Caco-2 (cell line): ENCODE data around the gene HIPK2. TPM values are rescaled to one million over a fixed set of nuclear protein-coding genes. Genes with fewer than 3 reads are reported as not detected.

ENCODE experiments used
- BruUV-seq: library from RNA; stranded (reverse); fragments of 400-500 nt; replicated peaks from 2 replicates; lab custom pipeline; 2021; lab: Mats Ljungman, UMichigan
- CTCF ChIA-PET: fragments of 300-600 bp; sonication (Branson Sonifier 250); formaldehyde crosslinking; loops from one replicate; lab custom pipeline; 2022; ENCODE audit warnings: antibody characterized with exemption; lab: Charles Lee
- POLR2A ChIA-PET: fragments of 300-600 bp; sonication (Branson Sonifier 250); formaldehyde crosslinking; loops from one replicate; lab custom pipeline; 2022; ENCODE audit warnings: antibody characterized with exemption; lab: Charles Lee
- DNase-seq, 2 experiments: peaks; one replicate each; pipeline versions ENCODE4 v3.0.0 to v3.0.0-alpha.2; 2020 to 2022
- H3K27me3 ChIP-seq: replicated peaks from 2 replicates; pipeline ENCODE4 v1.6.0; 2011; ENCODE audit warnings: low read length; ENCODE audit not compliant: control insufficient read depth, insufficient read depth
- H3K36me3 ChIP-seq: 2 replicates; pipeline ENCODE4 v1.5.1; 2011; ENCODE audit warnings: low read length; ENCODE audit not compliant: control insufficient read depth, insufficient read depth
- H3K4me1 ChIP-seq: fragments of 250-450 bp; sonication (Bioruptor Pico); 2 replicates; pipeline ENCODE4 v1.5.1; 2020; ENCODE audit warnings: mild to moderate bottlenecking
- H3K4me3 ChIP-seq: 2 replicates; pipeline ENCODE4 v1.5.1; 2011; ENCODE audit warnings: low read depth, mild to moderate bottlenecking, control low read depth, low read length
- H3K9me3 ChIP-seq: fragments of 250-450 bp; sonication (Bioruptor Pico); 2 replicates; pipeline ENCODE4 v1.5.1; 2020; ENCODE audit warnings: mild to moderate bottlenecking, moderate library complexity
- H3K27ac Mint-ChIP-seq: one replicate; pipeline ENCODE4 v1.8.0; 2022; ENCODE audit warnings: mixed read lengths; ENCODE audit not compliant: unreplicated experiment
- H3K27me3 Mint-ChIP-seq: one replicate; pipeline ENCODE4 v1.8.0; 2022; ENCODE audit warnings: mixed read lengths; ENCODE audit not compliant: insufficient read depth, unreplicated experiment
- H3K36me3 Mint-ChIP-seq: one replicate; pipeline ENCODE4 v1.8.0; 2022; ENCODE audit warnings: mild to moderate bottlenecking, mixed read lengths; ENCODE audit not compliant: insufficient read depth, unreplicated experiment
- H3K4me1 Mint-ChIP-seq: one replicate; pipeline ENCODE4 v1.8.0; 2022; ENCODE audit warnings: low read depth, mixed read lengths; ENCODE audit not compliant: unreplicated experiment
- H3K4me3 Mint-ChIP-seq: one replicate; pipeline ENCODE4 v1.8.0; 2022; ENCODE audit warnings: mild to moderate bottlenecking, moderate library complexity, mixed read lengths; ENCODE audit not compliant: unreplicated experiment
- H3K9me3 Mint-ChIP-seq: one replicate; pipeline ENCODE4 v1.8.0; 2022; ENCODE audit warnings: mixed read lengths; ENCODE audit not compliant: unreplicated experiment
- CTCF ChIP-seq, 2 experiments: fragments of 200-600 bp in 1 of 2; IDR thresholded peaks; 1 replicate in 1 of 2; 2 replicates in 1 of 2; pipeline versions ENCODE4 v1.5.1 to v1.8.0; 2011 to 2022; ENCODE audit warnings: antibody characterized with exemption in 1 of 2, control low read depth in 1 of 2, inconsistent platforms in 1 of 2, low read depth in 1 of 2, low read length in 1 of 2, mild to moderate bottlenecking in 1 of 2, moderate library complexity in 1 of 2; ENCODE audit not compliant: insufficient read depth in 1 of 2, severe bottlenecking in 1 of 2, unreplicated experiment in 1 of 2
- intact Hi-C: fragments of 100-400 bp; cut with micrococcal nuclease; formaldehyde crosslinking; loops from one replicate; pipeline ENCODE4 v1.10.0; 2022; ENCODE audit not compliant: unreplicated experiment
- total RNA-seq: library from RNA; stranded (reverse); gene quantifications from 2 replicates; pipeline ENCODE4 v1.2.3, GENCODE V29; 2022

Gene HIPK2
- total RNA-seq, 1 experiment from 2014 or later: 42.8 TPM

- no peak overlapping the region for H3K4me3 Mint-ChIP-seq
- Histone ChIP-seq H3K27me3 (no peaks in the 10 kb centered on the region), H3K9me3 (no peaks in the 10 kb centered on the region), H3K36me3 (no peaks in the 10 kb centered on the region), H3K4me1 (peaks cover 15% of the 10 kb centered on the region; the same call in 1 of the 2 replicates), H3K4me3 (no peak overlapping the region)
- no TSS peak for BruUV-seq
- no peaks in the 10 kb centered on the region for H3K27me3 Mint-ChIP-seq
- no peak overlapping the region for H3K27ac Mint-ChIP-seq
- intact Hi-C loops: no loop called here
- peaks cover 18% of the 10 kb centered on the region for H3K36me3 Mint-ChIP-seq
- no peak for TF ChIP-seq CTCF (IDR thresholded peaks at IDR 0.05; ENCODE audit: insufficient read depth in 1 of 2, low read depth in 1 of 2, low read length in 1 of 2, severe bottlenecking in 1 of 2, unreplicated experiment in 1 of 2)
- DNase-seq: peak in 1 of 2 experiments; percentile 14
- ChIA-PET CTCF (no interaction called here), POLR2A (no interaction called here)
- H3K4me1 Mint-ChIP-seq: peaks cover 20% of the 10 kb centered on the region
- H3K9me3 Mint-ChIP-seq: no peaks in the 10 kb centered on the region
Observed at GRCh38 chr7:139562491-139562890, 215.3 kb downstream of the HIPK2 start.

GRCh38 chr7:139560678-139561077 lies 217.1 kb downstream of the HIPK2 start:
- H3K27me3 Mint-ChIP-seq: no peaks in the 10 kb centered on the region
- Histone ChIP-seq H3K27me3 (no peaks in the 10 kb centered on the region), H3K36me3 (no peaks in the 10 kb centered on the region), H3K9me3 (no peaks in the 10 kb centered on the region), H3K4me1 (peaks cover 10% of the 10 kb centered on the region; the same call in 1 of the 2 replicates), H3K4me3 (no peak overlapping the region)
- no TSS peak for BruUV-seq
- H3K9me3 Mint-ChIP-seq: no peaks in the 10 kb centered on the region
- no peak overlapping the region for H3K27ac Mint-ChIP-seq
- no peak for DNase-seq
- POLR2A ChIA-PET: no interaction called here
- CTCF ChIA-PET: no interaction called here
- intact Hi-C loops: no loop called here
- peaks cover 12% of the 10 kb centered on the region for H3K36me3 Mint-ChIP-seq
- H3K4me3 Mint-ChIP-seq: no peak overlapping the region
- peaks cover 8% of the 10 kb centered on the region for H3K4me1 Mint-ChIP-seq
- TF ChIP-seq CTCF (IDR thresholded peaks at IDR 0.05; ENCODE audit: insufficient read depth in 1 of 2, low read depth in 1 of 2, low read length in 1 of 2, severe bottlenecking in 1 of 2, unreplicated experiment in 1 of 2): no peak

GRCh38 chr7:139560199-139560598 lies 217.6 kb downstream of the HIPK2 start:
- Mint-ChIP-seq H3K27me3 (no peaks in the 10 kb centered on the region), H3K9me3 (no peaks in the 10 kb centered on the region), H3K4me1 (peaks cover 8% of the 10 kb centered on the region), H3K27ac (no peak overlapping the region), H3K36me3 (peaks cover 12% of the 10 kb centered on the region), H3K4me3 (no peak overlapping the region)
- Histone ChIP-seq H3K9me3 (no peaks in the 10 kb centered on the region), H3K36me3 (no peaks in the 10 kb centered on the region), H3K27me3 (no peaks in the 10 kb centered on the region), H3K4me1 (peaks cover 9% of the 10 kb centered on the region; the same call in 1 of the 2 replicates), H3K4me3 (no peak overlapping the region)
- ChIA-PET POLR2A (no interaction called here), CTCF (no interaction called here)
- intact Hi-C loops: no loop called here
- no peak for TF ChIP-seq CTCF (IDR thresholded peaks at IDR 0.05; ENCODE audit: insufficient read depth in 1 of 2, low read depth in 1 of 2, low read length in 1 of 2, severe bottlenecking in 1 of 2, unreplicated experiment in 1 of 2)
- DNase-seq: no peak
- no TSS peak for BruUV-seq
